Fibroblast of villous mesenchyme (primary cell): Measurements from ENCODE around the gene DOCK4. TPM values are rescaled to one million over a fixed set of nuclear protein-coding genes. Genes with fewer than 3 reads are reported as not detected.

Source experiments
- DNase-seq: peaks from one replicate; pipeline ENCODE4 v3.0.0-alpha.2; 2010; ENCODE audit warnings: low read depth
- H3K4me3 ChIP-seq: 2 replicates; pipeline ENCODE4 v1.5.1; 2011; ENCODE audit warnings: low read depth, mild to moderate bottlenecking, low read length
- total RNA-seq: library from RNA; depleted of rRNA; stranded (reverse); fragments of >200 nt; gene quantifications from 2 replicates; pipeline ENCODE4 v1.2.3, GENCODE V29; 2012
- TF ChIP-seq, protein P1 (sequence below): IDR thresholded peaks from 2 replicates; pipeline ENCODE4 v1.5.1; 2012; ENCODE audit warnings: low read depth, mild to moderate bottlenecking, low read length; ENCODE audit not compliant: insufficient read depth

DOCK4 gene
- total RNA-seq, 1 donor, result 43.6 TPM

DNA sequence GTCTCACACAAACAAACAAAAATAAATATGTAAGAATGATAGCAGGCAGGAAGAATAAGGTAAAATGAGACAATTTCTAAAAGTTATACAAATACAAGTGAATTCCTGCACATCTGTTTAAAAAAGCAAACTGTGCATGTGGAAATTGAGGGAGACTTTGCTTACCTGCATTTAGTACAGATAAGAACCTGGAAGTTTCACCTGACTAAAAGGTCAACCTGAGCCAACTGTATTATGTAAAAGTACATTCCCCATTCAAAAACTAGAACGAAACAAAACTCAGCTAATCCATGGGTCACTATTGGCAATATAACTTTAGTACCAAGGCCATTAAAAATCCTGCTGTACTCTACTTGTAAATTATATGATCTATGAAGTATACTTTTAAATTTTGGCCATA, 127.1 kb downstream of the DOCK4 start:
- DNase-seq, result no peak
- TF ChIP-seq, protein P1, sequence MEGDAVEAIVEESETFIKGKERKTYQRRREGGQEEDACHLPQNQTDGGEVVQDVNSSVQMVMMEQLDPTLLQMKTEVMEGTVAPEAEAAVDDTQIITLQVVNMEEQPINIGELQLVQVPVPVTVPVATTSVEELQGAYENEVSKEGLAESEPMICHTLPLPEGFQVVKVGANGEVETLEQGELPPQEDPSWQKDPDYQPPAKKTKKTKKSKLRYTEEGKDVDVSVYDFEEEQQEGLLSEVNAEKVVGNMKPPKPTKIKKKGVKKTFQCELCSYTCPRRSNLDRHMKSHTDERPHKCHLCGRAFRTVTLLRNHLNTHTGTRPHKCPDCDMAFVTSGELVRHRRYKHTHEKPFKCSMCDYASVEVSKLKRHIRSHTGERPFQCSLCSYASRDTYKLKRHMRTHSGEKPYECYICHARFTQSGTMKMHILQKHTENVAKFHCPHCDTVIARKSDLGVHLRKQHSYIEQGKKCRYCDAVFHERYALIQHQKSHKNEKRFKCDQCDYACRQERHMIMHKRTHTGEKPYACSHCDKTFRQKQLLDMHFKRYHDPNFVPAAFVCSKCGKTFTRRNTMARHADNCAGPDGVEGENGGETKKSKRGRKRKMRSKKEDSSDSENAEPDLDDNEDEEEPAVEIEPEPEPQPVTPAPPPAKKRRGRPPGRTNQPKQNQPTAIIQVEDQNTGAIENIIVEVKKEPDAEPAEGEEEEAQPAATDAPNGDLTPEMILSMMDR, result no peak
- H3K4me3 ChIP-seq, result no peak overlapping the region

DNA sequence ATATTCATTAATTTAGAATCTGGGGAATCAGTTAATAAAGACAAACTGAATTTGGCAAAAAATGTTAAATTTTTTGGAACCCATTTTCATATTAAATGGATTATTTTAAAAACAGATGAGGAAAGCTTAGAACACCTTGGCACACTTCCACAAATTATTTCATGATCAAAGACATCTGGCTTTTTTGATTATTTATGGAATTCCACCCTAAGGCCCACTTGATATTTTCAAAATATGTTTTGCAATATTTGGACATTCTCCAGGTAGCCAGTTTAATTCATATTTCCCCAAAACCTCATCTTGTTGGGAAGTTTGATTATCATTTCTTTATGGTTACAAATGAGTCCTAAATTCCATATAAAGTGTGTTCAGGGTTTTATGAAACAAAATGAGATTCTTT, 129.9 kb downstream of the DOCK4 start:
- no peak for DNase-seq
- H3K4me3 ChIP-seq, result no peak overlapping the region
- TF ChIP-seq, protein P1, result no peak

DNA sequence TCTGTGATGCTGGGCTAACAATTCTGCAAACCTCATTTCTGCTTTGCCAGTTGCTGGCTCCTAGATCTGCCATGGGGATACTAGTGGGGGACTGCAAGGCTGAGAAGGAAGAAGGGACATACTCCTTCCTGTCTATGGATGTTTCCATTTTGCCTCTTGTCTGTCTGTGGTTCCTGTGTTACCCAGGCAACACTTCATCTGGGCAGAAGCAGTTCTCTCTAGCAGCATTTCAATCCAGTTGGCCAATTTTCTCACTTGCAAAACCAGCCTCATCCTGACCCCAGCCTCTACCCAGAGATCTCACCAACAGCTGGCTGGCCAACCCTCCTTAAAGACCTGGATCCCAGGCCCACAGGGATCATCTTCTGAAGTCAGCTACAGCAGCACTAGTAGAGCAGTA, 131.7 kb downstream of the DOCK4 start:
- no peak for DNase-seq
- TF ChIP-seq, protein P1, result no peak
- no peak overlapping the region for H3K4me3 ChIP-seq

DNA sequence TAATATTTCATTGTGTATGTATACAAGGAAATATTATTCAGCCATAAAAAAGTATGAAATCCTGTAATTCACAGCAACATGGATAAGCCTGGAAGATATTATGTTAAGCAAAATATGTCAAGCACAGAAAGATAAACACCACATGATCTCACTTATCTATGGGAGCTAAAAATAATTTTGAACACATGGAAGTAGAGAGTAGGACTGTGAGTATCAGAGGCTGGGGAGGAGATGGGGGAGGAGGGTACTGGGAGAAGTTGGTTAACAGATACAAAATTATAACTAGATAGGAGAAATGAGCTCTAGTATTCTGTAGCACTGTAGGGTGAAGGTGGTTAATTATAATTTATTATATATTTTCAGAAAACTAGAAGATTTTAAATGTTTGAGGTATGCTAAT, 132.7 kb downstream of the DOCK4 start:
- no peak for DNase-seq
- H3K4me3 ChIP-seq, result no peak overlapping the region
- TF ChIP-seq, protein P1, result no peak

DNA sequence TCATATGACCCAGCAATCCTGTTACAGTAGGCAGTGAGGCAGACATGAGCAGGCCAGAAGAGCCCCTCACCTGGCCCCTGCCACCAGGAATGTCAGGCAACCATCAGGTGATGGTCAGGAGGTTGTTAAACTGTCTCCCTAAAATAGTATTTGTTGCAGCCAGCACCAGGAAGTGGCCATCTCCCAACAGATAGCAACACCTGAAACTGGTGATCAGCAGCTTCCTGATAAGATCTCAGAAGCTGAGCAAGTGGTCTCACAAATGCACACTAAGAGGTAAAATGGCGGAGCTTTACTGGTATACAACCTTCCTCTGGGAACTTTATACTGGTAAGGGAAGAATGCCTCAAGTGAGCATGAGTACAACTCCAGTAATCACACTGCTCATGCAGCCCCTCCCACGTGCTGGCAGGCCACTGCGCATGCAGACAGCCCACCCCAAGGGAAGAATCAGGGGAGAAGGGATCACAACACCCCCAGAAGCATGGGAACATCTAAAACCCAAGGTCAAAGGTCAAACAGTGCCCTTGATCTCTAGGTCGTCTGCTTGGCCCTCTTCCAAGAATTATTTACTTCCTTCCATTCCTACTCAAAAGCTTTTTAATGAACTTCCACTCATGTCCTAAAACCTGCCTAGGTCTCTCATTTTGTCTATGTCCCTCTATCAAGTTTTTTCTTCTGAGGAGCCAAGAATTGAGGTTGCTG, 133.5 kb downstream of the DOCK4 start:
- DNase-seq, result no peak

DNA sequence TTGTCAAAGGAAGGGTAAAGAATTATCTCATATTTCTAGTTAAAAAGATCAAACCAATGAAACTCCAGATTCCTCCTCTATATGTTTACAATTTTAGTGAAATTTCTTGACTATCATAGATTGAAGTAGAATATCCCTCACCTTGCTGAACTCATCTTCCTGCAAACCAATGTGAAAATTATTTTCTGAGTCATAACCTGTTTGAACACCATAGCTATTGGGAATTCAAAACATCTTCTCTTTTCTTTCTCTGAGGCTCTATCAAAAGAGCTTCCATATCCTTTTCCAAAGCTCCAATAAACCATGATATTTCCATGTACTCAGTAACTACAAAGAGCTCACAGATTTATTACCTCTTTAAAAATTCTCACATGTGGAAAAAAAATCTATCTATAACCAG, 134.3 kb downstream of the DOCK4 start:
- DNase-seq, result no peak
- H3K4me3 ChIP-seq, result no peak overlapping the region
- TF ChIP-seq, protein P1, result no peak

More for the DNA sequence above, 133.5 kb downstream of the DOCK4 start:
- TF ChIP-seq, protein P1, result no peak
- H3K4me3 ChIP-seq, result no peak overlapping the region
